Right lobe of liver (tissue), 6 donors: ENCODE measurements around the gene PLCL2. TPM values are rescaled to one million over a fixed set of nuclear protein-coding genes. Genes with fewer than 3 reads are reported as not detected.

Experiments used
- ATAC-seq, 4 donors: fragments of 200-7000 bp; cut with Tn5 transposase; one replicate each; pipeline ENCODE4 v1.9.1; 2020; ENCODE audit warnings: mild to moderate bottlenecking in 4 of 4, moderate library complexity in 4 of 4
- DNase-seq, 3 donors: peaks; one replicate each; pipeline ENCODE4 v3.0.0-alpha.2; 2020
- H3K27ac ChIP-seq, 3 donors: fragments of 200-600 bp; one replicate each; pipeline ENCODE4 v1.8.0; 2022
- H3K27me3 ChIP-seq, 2 donors: fragments of 200-600 bp; one replicate each; pipeline ENCODE4 v1.8.0; 2022
- H3K36me3 ChIP-seq, 4 donors: fragments of 200-600 bp; sonication (generic) in 1 of 4; one replicate each; pipeline versions ENCODE4 v1.5.1 to v1.8.0; 2017 to 2022; ENCODE audit warnings: control low read depth in 1 of 4
- H3K4me1 ChIP-seq, 4 donors: fragments of 200-600 bp; sonication (generic) in 1 of 4; one replicate each; pipeline versions ENCODE4 v1.5.1 to v1.8.0; 2017 to 2022; ENCODE audit warnings: control low read depth in 1 of 4
- H3K4me3 ChIP-seq, 3 donors: fragments of 200-600 bp; one replicate each; pipeline ENCODE4 v1.8.0; 2022
- H3K9me3 ChIP-seq, 4 donors: fragments of 200-600 bp; sonication (generic) in 1 of 4; one replicate each; pipeline versions ENCODE4 v1.5.1 to v1.8.0; 2017 to 2022; ENCODE audit warnings: control low read depth in 1 of 4
- POLR2A ChIP-seq: fragments of 450-650 bp; IDR thresholded peaks from one replicate; pipeline ENCODE4 v1.6.1; 2017; ENCODE audit warnings: antibody characterized with exemption, mild to moderate bottlenecking
- WGBS: methylation state at CpG from one replicate; pipeline ENCODE4 v1.1.6; 2018; ENCODE audit warnings: low coverage, low lambda C conversion rate; ENCODE audit not compliant: insufficient coverage; ENCODE audit errors: missing lambda C conversion rate; 5-methylcytosine and 5-hydroxymethylcytosine counted together
- intact Hi-C, 2 donors: fragments of 100-400 bp; cut with DNase I; formaldehyde crosslinking; loops; one replicate each; pipeline versions ENCODE4 v1.11.2 to v1.14.1; 2022
- total RNA-seq, 6 experiments: library from RNA; depleted of rRNA in 2 of 6; stranded (reverse); fragments of >200 nt in 2 of 6; fragmentation: NEBNext Ultra II Directional in 3 of 6; extraction: Animal tissue kit (Norgen Biotek cat#: 25700) in 3 of 6; gene quantifications; one replicate each; pipeline versions ENCODE4 v1.1.0 to v1.2.4, GENCODE V29; 2016 to 2023
- TF ChIP-seq, protein P1 (sequence below), 4 donors: fragments of 200-600 bp in 3 of 4; fragments of 450-650 bp in 1 of 4; IDR thresholded peaks; one replicate each; pipeline versions ENCODE4 v1.5.1 to v1.8.0; 2016 to 2022; ENCODE audit warnings: antibody characterized with exemption in 4 of 4, mild to moderate bottlenecking in 2 of 4
- donor health status: DM: no; HTN: yes; CAD: no.
- donor health status: DM: no; HTN: no; CAD: no.
- donor health status: DM: no; HTN: no; CAD: no.
- donor health status: DM: no; HTN: yes; CAD: no.
- donor health status: DM: no; HTN: yes; CAD: no.

Gene PLCL2
- total RNA-seq, 6 experiments from 2014 or later, result 4.6 to 8.2 (median 6.9) TPM

DNA sequence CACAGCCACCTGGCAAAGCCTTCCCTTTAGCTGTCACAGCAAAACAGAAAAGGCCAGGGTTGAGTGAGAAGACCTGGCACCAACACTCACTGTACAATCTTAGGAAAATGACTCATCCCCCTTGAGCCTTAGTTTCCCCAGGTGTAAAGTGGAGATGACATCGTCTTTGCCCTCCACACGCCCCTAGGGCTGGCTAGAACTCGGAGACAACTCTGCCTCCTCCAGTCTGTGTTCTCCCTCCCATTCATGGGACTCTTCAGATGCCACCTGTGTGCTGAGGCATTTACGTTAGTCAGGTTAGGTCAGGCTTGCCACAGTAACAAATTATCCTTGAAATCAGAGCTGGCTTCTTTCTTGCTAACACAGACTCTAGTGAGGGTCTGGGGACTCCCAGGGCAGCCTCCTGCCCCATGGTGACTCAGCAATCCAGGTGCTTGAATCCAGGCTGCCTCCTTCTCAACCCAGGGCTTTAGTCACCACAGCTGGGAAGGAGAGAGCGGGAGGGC is 252.6 kb downstream of the PLCL2 start:
- H3K27me3 ChIP-seq, result no peaks in the 10 kb centered on the region
- H3K9me3 ChIP-seq, result no peaks in the 10 kb centered on the region
- H3K4me3 ChIP-seq, result no peak overlapping the region
- WGBS, result 60% methylated on average over 4 of the region's 5 CpGs
- TF ChIP-seq, protein P1, sequence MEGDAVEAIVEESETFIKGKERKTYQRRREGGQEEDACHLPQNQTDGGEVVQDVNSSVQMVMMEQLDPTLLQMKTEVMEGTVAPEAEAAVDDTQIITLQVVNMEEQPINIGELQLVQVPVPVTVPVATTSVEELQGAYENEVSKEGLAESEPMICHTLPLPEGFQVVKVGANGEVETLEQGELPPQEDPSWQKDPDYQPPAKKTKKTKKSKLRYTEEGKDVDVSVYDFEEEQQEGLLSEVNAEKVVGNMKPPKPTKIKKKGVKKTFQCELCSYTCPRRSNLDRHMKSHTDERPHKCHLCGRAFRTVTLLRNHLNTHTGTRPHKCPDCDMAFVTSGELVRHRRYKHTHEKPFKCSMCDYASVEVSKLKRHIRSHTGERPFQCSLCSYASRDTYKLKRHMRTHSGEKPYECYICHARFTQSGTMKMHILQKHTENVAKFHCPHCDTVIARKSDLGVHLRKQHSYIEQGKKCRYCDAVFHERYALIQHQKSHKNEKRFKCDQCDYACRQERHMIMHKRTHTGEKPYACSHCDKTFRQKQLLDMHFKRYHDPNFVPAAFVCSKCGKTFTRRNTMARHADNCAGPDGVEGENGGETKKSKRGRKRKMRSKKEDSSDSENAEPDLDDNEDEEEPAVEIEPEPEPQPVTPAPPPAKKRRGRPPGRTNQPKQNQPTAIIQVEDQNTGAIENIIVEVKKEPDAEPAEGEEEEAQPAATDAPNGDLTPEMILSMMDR (IDR thresholded peaks at IDR 0.05), result no peak
- no peak for TF ChIP-seq POLR2A
- intact Hi-C loops, result no loop called here
- H3K27ac ChIP-seq, result no peak overlapping the region
- no peak for ATAC-seq
- H3K36me3 ChIP-seq, result no peaks in the 10 kb centered on the region
- no peaks in the 10 kb centered on the region for H3K4me1 ChIP-seq
- DNase-seq, result peak in 1 of 3 donors; percentile 19

DNA sequence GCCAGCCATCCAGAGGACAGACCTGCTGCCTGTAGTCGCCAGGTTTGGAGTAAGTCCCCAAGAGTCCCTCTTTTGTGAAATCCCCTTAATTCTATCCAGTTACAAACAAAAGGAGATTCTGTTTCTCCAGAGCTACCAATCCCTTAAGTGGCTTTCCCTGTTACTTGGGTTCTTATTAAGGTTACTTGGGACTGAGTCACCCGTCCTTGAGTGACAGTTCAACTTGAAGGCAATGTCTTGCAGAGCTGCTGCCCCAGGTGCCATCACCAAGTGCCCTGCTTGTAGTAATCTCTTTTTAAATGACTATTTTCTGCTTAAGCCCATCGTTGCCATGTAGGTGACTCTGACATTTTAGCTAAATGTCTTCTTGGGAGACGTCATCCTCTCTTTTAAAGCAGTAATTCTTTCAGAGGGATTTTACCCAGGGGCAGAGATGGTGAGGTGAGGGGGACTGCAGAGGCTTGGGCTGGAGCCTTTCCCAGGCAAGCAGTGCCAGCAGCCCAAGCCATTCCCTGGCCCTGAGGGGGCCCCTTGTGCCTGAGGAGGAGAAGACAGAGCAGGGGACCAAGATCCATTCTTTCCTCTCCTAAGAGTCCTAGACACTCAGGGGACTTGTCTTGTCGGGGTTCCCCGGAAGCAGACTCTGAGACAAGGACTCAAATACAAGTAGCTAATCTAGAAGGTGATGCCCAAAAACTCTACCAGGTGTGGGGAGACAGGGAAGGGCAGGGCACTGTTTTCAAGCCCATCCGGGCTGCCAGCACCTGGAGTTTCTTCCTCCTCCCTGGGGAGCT is 253.7 kb downstream of the PLCL2 start:
- ATAC-seq, result no peak
- 75% methylated on average over 5 of the region's 7 CpGs for WGBS

More for the DNA sequence above, 253.7 kb downstream of the PLCL2 start:
- DNase-seq, result no peak
- Histone ChIP-seq H3K9me3 (no peaks in the 10 kb centered on the region), H3K36me3 (no peaks in the 10 kb centered on the region), H3K27me3 (no peaks in the 10 kb centered on the region), H3K4me1 (no peaks in the 10 kb centered on the region), H3K4me3 (no peak overlapping the region), H3K27ac (no peak overlapping the region)
- TF ChIP-seq, protein P1 (IDR thresholded peaks at IDR 0.05), result no peak
- TF ChIP-seq POLR2A, result no peak
- intact Hi-C loops, result no loop called here
